Epithelial cell of proximal tubule (primary cell): ENCODE results near the gene SLC22A7. TPM values are rescaled to one million over a fixed set of nuclear protein-coding genes. Genes with fewer than 3 reads are reported as not detected.

Source experiments
- DNase-seq: peaks from one replicate; pipeline ENCODE4 v3.0.0-alpha.2; 2011; ENCODE audit warnings: low read depth
- H3K4me3 ChIP-seq: 2 replicates; pipeline ENCODE4 v1.5.1; 2011; ENCODE audit warnings: low read depth, mild to moderate bottlenecking, low read length
- CTCF ChIP-seq: conservative IDR thresholded peaks from 2 replicates; pipeline ENCODE4 v1.5.1; 2012; ENCODE audit warnings: low read depth, mild to moderate bottlenecking, low read length
- total RNA-seq: library from RNA; depleted of rRNA; stranded (reverse); fragments of >200 nt; gene quantifications from 2 replicates; pipeline ENCODE4 v1.2.3, GENCODE V29; 2015

Gene SLC22A7
- total RNA-seq, 1 donor from 2014 or later, result not detected

DNA sequence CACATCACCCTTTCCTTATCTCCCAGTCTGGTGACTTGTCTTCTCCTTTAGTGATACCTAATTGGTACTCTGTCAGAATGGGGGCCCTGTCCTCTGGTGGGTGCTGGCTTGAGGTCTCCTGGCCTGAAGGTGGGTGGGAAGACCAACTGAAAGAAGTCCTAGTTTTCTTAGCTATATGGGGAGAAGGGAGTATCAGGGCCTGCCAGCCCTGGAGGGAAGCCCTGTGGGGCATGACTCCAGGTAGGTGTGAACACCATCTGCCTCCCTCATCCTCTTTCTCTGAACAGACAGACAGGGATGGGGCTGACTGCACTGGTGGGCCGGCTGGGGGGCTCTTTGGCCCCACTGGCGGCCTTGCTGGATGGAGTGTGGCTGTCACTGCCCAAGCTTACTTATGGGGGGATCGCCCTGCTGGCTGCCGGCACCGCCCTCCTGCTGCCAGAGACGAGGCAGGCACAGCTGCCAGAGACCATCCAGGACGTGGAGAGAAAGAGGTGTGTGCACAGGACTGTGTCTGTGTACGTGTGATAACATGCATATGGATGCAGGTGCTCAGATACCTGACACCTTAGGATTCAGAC, 5.8 kb downstream of the SLC22A7 start:
- no peak for TF ChIP-seq CTCF
- H3K4me3 ChIP-seq, result no peak overlapping the region
- DNase-seq, result no peak

GRCh38 chr6:43304361-43304760, 6.3 kb downstream of the SLC22A7 start:
- DNase-seq, result no peak
- H3K4me3 ChIP-seq, result no peak overlapping the region
- TF ChIP-seq CTCF, result no peak

DNA sequence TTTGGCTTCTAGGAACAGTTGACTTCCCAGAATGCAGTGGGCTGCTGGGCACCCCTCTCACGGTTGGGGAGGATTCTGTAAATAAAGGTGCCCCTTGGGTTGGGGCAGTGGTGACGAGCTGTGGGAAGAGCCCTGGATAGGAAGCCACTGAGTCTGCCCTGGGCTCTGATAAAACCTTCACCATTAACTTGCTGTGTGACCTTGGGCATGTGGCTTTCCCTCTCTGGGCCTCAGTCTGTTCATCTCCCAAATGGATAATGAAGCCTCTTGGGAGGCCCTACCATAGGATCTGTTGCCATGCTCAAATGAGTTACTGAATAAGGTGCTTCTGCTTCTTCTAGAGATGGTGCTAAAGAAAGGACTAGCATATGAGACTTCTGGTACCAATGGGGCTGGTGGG, 6.8 kb downstream of the SLC22A7 start:
- no peak for DNase-seq
- H3K4me3 ChIP-seq, result no peak overlapping the region
- TF ChIP-seq CTCF, result no peak

GRCh38 chr6:43306086-43306485, 8.0 kb downstream of the SLC22A7 start:
- no peak for TF ChIP-seq CTCF
- no peak for DNase-seq
- no peak overlapping the region for H3K4me3 ChIP-seq

GRCh38 chr6:43307451-43308100, 9.5 kb downstream of the SLC22A7 start:
- no peak for TF ChIP-seq CTCF
- DNase-seq, result no peak

GRCh38 chr6:43308101-43308989, 10.3 kb downstream of the SLC22A7 start, which contains the start of gene CRIP3:
Gene CRIP3 (minus strand): TSS chr6:43308826. CDS start chr6:43308792, 34 bp downstream.
- TF ChIP-seq CTCF, result peak; percentile 51
- peak within 1 kb of the TSS; percentile 41 for H3K4me3 ChIP-seq
- no peak for DNase-seq

More at GRCh38 chr6:43307451-43308100, 9.5 kb downstream of the SLC22A7 start:
- H3K4me3 ChIP-seq, result no peak overlapping the region
